ENCODE results near the gene ATXN2. TPM values are rescaled to one million over a fixed set of nuclear protein-coding genes. Genes with fewer than 3 reads are reported as not detected.

Gene ATXN2
- total and polyA plus RNA-seq, 9 of the 15 experiments (the other 6 are each of a cell fraction or from before 2014, with no cell fraction given), result 16.8 to 67.8 (median 29.3) TPM

- Histone ChIP-seq H4K20me1 (replicated peaks; ENCODE audit: control insufficient read depth, insufficient read depth, low read length) (peaks cover 50% of the 10 kb centered on the region), H3K36me3 (ENCODE audit: control insufficient read depth, insufficient read depth, low read length) (peaks cover 71% of the 10 kb centered on the region), H3K79me2 (ENCODE audit: control insufficient read depth, insufficient read depth, low read length) (peaks cover 94% of the 10 kb centered on the region), H3K9me3 (replicated peaks; ENCODE audit: control insufficient read depth, insufficient read depth, low read depth, low read length) (no peaks in the 10 kb centered on the region), H3K9me1 (ENCODE audit: control insufficient read depth, insufficient read depth, low read length) (peaks cover 8% of the 10 kb centered on the region), H3K4me1 (replicated peaks in 1 of 2; ENCODE audit: control insufficient read depth in 2 of 2, insufficient read depth in 2 of 2, low read length in 2 of 2) (peaks cover 6 to 45% of the 10 kb centered on the region in 2 experiments), H2AFZ (ENCODE audit: low read depth, low read length) (no peak overlapping the region), H3K9ac (ENCODE audit: insufficient read depth in 1 of 2, low read depth in 2 of 2, low read length in 2 of 2) (no peak overlapping the region), H3K27ac (ENCODE audit: extremely low read depth, low read depth, low read length) (no peak overlapping the region), H3K27me3 (ENCODE audit: control insufficient read depth in 2 of 2, insufficient read depth in 2 of 2, low read length in 2 of 2) (no peaks in the 10 kb centered on the region), H3K4me2 (ENCODE audit: insufficient read depth, low read length) (no peak overlapping the region), H3K4me3 (no peak overlapping the region)
- ChIA-PET CTCF (ENCODE audit: low intra/inter-chr PET ratio) (no interaction called here), POLR2A (interaction anchor here (1.7 to 4.7 kb wide), 3 partner anchors 9 to 17 kb away, joined by 5 to 24 read pairs (median 11); no protein-coding TSS in a partner anchor)
- DNase-seq (ENCODE audit: extremely low read depth in 1 of 4, low spot score in 3 of 4) (no peak), ATAC-seq (no peak), FAIRE-seq (no peak)
- BruUV-seq (replicated peaks), result no TSS peak
- WGBS (ENCODE audit: insufficient coverage, low coverage, missing lambda C conversion rate), result 91% methylated on average over 10 of the region's 11 CpGs
- intact Hi-C loops (cut with micrococcal nuclease) (no loop called here), in situ Hi-C loops (cut with MboI) (no loop called here)
- TF ChIP-seq PCBP2 (IDR thresholded peaks at IDR 0.05; ENCODE audit: low read depth, low read length, poor library complexity, severe bottlenecking) (no peak), ZNF445 (CRISPR knock-in tag; IDR thresholded peaks at IDR 0.05; ENCODE audit: low read depth) (no peak), ADNP (tag; IDR thresholded peaks at IDR 0.05) (peak; percentile 73; the same call in 1 of the 2 replicates), ZNF316 (IDR thresholded peaks at IDR 0.05) (no peak), SAFB (IDR thresholded peaks at IDR 0.05; ENCODE audit: borderline replicate concordance, low read depth, low read length) (no peak), SAFB2 (IDR thresholded peaks at IDR 0.05; ENCODE audit: borderline replicate concordance, low read depth, low read length, severe bottlenecking) (no peak), GMEB1 (CRISPR knock-in tag; IDR thresholded peaks at IDR 0.05) (no peak), XRCC4 (IDR thresholded peaks at IDR 0.05; ENCODE audit: extremely low read depth, insufficient read depth, insufficient read length) (no peak), HMGXB4 (CRISPR knock-in tag; IDR thresholded peaks at IDR 0.05) (no peak), SP1 (CRISPR knock-in tag; IDR thresholded peaks at IDR 0.05) (no peak), SRSF9 (IDR thresholded peaks at IDR 0.05; ENCODE audit: borderline replicate concordance, low read depth, low read length) (no peak), DMBX1 (CRISPR knock-in tag; IDR thresholded peaks at IDR 0.05; ENCODE audit: borderline replicate concordance) (no peak), RBM25 (IDR thresholded peaks at IDR 0.05; ENCODE audit: low read depth, low read length, severe bottlenecking) (peak; percentile 76), RCOR1 (IDR thresholded peaks at IDR 0.05; ENCODE audit: borderline replicate concordance in 1 of 2, low read depth in 2 of 2, low read length in 2 of 2) (0 out of 4 replicates have a peak, but pooled peaks of 1 of the 2 experiments have one; percentile 45), ZNF589 (CRISPR knock-in tag; IDR thresholded peaks at IDR 0.05; ENCODE audit: low read depth) (no peak), HMGN3 (IDR thresholded peaks at IDR 0.05; ENCODE audit: borderline replicate concordance, extremely low read depth, insufficient read length, low read depth, low read length) (no peak), SMC3 (conservative IDR thresholded peaks at IDR 0.05; ENCODE audit: insufficient read depth, low read depth, low read length) (no peak), BCOR (IDR thresholded peaks at IDR 0.05) (peak; percentile 71), ZNF830 (CRISPR knock-in tag; IDR thresholded peaks at IDR 0.05) (no peak)
Observed at GRCh38 chr12:111426344-111427185, 172.6 kb downstream of the ATXN2 start.

Measured in K562 (cell line).